HG03460 (cell line): ENCODE measurements around the gene MAP1LC3B.

Source experiments
- ATAC-seq: cut with Tn5 transposase; IDR thresholded peaks from one replicate; pipeline ENCODE4 v1.9.1; 2021; ENCODE audit not compliant: unreplicated experiment

The MAP1LC3B gene

DNA sequence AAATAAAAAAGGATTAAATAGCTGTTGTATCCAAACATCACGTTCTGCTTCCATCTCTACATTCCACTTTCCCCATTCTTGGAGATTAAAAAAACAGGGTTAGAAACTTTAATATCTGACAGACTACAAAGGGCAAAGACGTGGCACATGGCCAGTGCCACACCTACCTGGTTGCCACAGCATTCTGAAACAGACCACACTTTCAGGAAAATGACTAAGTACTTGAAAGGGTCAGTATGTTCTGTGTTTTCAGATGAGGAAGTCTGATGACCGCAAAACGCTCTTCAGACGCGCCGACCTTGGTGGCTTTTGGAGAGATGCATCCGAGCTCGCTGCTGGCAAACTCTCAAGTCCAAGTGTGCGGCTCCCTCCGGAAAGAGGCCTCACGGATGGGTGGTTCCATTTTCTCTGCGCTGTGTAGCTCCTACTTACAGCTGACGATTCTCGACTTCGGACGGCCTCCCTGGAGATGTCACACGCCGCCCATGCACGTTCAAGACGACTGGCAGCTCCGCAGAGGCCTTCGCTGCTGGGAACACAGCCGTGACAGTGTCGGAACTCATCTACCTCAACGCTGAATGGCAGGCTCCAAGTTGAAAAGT, 15.5 kb downstream of the MAP1LC3B start:
- no peak for ATAC-seq

DNA sequence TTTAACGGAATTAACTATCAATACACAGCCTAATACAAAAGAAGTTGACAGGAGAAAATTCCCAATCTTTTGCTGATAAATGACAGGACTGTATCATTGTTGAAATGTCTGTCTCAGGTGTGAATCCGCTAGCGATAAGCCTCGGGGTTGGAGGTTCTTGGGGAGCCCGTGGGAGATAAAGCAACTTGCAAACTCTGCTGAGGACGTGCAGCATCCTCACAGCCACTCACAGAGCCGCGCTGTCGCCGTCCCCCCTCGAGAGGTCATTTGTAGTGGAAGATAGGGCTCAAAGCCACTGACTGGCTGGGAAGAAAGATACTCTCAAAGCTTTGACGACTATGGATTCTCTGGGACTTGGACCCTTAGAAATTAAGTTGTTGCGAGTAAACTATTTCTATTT, 17.0 kb downstream of the MAP1LC3B start:
- no peak for ATAC-seq

DNA sequence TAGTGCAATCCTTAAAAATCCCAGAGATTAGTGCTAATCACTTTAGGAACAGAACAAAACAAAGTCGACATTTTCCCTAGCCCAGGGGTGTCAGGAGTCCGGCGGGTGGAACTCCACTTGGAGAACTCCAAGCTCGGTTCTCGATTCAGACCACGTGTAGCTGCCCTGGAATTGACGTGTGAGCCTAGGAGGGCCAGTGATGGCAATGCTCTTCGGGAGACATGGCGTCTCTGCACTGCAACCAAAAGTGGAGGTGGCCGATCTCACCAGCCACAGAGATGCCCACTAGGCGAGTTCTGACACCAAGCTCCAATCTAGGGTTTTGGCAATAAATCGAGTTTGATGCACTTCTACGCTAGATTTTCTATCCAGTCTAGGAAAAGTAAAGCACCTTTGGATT, 17.6 kb downstream of the MAP1LC3B start:
- ATAC-seq: no peak

- ATAC-seq: no peak
Observed at GRCh38 chr16:87410530-87410929, 18.4 kb downstream of the MAP1LC3B start.

DNA sequence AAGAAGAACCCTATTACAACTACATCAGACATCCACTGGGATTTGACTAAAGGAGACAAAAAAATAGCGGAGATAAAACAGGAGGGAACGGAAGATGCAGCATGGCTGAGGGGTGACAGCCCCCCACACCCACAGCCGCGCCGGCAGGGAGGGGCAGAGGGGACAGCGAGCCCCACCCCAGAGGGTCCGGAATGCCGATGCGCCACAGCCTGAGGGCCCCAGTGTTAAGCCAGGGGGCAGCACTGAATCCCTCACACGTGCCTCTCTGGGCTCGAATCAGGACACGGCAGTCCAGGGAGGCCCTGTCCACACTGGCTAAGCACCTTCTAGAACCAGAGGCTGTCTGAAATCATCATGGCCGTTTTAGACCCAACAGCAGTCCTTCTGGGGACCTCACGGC, 18.8 kb downstream of the MAP1LC3B start:
- no peak for ATAC-seq

GRCh38 chr16:87411375-87412271, 19.5 kb downstream of the MAP1LC3B start:
- ATAC-seq: no peak

- no peak for ATAC-seq
Observed at GRCh38 chr16:87412371-87412995, 20.3 kb downstream of the MAP1LC3B start.

DNA sequence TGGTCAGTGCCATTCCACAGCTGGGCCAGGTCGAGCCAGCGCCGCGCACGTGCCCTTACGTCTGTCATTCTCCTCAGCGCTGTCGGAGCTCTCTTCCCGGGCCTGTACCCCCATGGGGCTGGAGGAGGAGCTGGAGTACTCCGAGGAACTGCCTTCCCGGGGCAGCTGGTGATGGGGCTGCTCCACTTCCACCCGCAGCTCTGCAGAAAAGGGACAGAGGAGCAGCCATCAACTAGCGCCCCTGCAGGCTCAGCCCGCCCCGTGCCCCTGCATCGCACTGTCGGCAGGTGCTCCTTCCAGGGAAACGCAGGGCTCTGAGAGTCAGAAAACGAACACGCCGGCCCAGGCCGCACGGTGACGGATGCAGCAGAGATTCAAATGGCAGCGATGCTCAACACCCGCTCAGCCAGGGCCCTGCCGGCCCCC, 20.9 kb downstream of the MAP1LC3B start:
- no peak for ATAC-seq

DNA sequence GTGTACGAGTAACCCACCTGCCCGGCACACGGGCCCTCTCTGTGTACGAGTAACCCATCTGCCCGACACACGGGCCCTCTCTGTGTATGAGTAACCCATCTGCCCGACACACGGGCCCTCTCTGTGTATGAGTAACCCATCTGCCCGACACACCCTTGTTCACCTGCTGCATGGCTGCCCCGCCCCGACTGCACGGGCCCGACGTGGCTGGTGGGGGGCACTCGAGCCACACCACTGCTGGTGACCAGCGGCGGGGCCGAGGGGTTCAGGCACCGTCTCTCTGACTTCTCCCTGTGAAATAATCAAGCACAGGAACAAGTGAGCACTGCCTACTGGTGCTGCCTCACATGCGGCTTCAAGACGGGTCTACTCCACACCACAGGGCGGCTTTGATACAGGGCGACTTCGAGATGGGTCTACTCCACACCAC, 22.1 kb downstream of the MAP1LC3B start:
- no peak for ATAC-seq

GRCh38 chr16:87415441-87415840, 23.3 kb downstream of the MAP1LC3B start:
- no peak for ATAC-seq

DNA sequence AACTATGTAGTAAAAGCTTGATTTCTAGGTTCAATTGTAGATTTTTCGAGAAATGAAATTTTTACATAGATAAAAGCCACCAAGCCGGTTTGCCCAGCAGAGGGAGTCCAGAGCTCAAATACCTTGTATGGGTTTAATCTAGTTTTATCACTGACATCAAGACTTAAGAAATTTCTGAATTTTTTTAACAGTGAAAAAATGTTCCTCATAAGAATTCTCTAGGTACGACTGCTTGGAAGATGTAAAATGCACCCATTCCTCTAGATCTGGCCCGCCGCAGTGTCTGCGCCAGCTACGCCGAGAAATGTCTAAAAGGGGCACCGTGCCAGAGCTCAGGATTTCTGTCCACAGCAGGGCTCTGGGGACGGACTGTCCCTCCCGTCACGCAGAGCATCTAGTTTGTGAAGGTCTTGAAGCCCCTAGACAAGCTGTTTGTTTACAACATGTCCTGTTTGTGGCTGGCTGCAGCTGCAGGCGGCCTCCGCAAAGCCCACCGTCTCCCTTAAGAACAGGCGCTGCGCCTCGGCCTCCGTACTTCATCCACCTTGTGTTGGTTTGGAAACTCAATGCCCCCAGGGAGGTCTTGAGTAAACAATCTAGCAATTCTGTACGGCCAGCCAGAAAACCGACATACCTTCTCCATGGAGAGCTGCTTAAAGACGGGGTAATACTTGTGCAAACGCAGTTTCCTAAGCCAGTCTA, 24.8 kb downstream of the MAP1LC3B start:
- ATAC-seq: no peak

- no peak for ATAC-seq
Observed at GRCh38 chr16:87417528-87417910, 25.4 kb downstream of the MAP1LC3B start.

DNA sequence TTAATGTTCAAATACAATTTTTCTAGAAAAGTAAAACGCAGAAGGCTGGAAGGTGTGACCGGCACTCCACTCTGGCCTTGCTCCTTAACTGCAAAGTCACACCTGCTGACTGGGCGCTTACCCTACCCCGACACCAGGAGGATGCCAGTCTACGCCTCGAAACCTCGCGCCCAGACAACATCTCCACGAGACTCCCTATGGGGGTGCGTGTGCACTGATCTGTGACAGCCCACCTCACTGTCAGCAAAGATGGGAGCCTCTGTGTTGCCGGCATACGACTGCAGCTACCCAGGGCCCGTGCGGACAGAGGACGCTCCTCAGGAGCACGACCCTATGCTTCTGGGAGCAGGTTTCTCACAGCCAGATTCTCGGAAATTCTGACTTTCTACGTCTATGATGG, 26.1 kb downstream of the MAP1LC3B start:
- no peak for ATAC-seq

- no peak for ATAC-seq
Observed at GRCh38 chr16:87418644-87419043, 26.5 kb downstream of the MAP1LC3B start.

DNA sequence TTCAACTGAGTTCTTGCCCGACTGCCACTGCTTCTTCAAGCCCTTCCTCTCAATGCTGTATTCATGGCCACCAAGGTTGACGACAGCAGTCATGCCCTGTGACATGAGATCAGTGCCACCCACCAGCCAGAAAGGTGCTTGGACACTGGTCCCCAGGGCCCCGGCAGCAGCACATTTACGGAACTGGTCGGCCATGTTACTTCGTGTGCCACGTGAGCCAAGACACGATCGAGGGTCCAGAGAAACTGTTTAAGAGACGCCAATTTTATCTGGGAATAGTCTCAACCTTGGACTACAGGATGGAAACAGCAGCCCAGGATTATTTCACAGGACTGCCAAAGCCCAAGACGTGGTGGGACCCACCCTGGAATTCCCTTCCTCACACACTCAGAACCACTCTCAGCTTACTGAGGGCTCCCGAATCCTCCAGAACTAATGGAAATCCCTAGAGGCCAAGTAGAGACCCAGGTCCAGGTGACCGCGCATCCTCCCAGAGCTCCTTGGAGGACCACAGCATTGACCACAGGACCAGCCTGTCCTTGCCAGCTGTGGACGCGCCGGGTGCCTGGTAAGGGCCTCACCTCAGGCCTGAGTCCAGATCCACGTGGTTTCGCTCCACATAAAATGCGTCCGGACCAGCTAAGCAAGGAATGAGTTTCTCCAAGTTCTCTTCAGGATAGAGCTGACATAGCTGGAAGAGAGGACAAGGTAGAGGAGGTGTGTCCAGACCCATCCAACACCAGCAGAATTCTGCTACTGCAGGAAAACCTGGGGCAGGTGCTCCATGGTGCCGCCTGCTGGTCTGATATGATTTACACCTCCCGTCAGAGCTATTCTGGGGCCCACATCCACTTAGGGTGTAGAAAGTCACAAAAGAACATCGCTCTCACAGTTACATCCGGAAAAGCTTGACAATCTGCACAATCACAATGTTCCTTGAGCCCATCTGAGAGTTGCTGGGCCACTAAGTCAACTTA, 28.2 kb downstream of the MAP1LC3B start:
- ATAC-seq: no peak

- no peak for ATAC-seq
Observed at GRCh38 chr16:87421003-87421912, 29.1 kb downstream of the MAP1LC3B start.

GRCh38 chr16:87422106-87422505, 30.0 kb downstream of the MAP1LC3B start:
- no peak for ATAC-seq

DNA sequence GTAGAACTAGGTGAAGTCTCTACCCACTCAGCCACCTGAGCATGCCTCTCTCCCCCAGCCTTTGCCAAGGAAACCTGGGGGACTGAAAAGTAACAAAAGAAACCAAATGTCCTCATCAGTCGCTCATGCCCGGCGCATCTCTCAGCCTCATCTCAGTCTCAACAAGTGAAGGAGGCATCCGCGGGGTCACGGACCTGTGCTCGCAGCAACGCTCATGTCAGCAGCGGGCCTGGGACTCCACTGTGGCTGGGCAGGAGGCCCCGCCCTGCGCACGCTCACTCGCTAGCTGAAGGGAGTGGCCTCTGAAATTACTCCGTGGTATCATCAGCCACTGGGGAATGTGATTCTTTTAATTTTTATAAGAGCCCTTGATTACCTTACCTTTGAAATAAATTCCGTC, 31.3 kb downstream of the MAP1LC3B start:
- no peak for ATAC-seq

DNA sequence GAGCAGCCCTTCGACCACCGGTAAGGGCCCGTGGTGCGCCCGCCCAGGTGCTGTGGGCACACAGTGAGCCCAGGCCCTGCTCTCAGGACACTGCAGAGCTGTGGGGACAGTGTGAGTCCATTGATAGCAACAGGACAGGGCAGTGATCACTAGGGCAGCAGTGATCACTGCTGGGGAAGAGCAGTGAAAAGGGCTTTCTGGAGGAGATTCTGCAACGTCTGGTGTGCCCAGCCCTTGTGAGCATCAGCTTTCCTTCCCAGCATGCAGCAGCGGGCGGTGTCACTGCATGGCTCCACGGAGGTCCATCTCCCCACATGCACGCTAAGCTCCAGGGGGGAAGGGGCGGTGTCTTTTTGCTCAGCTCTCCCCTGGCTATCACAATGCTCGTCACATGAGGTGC, 32.1 kb downstream of the MAP1LC3B start:
- ATAC-seq: no peak
